GM21825 (cell line): ENCODE results near the gene NAA80.
A peak's percentile ranks its signal among the peaks of the same experiment; 100 is the strongest.

Experiments
- ATAC-seq: cut with Tn5 transposase; IDR thresholded peaks from one replicate; pipeline ENCODE4 v1.9.1; 2021; ENCODE audit warnings: mild to moderate bottlenecking, moderate library complexity; ENCODE audit not compliant: unreplicated experiment

NAA80 gene

GRCh38 chr3:50260942-50261441 lies 38.2 kb downstream of the NAA80 start:
- no peak for ATAC-seq

- peak; percentile 80 for ATAC-seq
Observed at GRCh38 chr3:50260027-50260941, 38.9 kb downstream of the NAA80 start.

- no peak for ATAC-seq
Observed at GRCh38 chr3:50259432-50260026, 39.7 kb downstream of the NAA80 start.

GRCh38 chr3:50258979-50259378 lies 40.2 kb downstream of the NAA80 start:
- ATAC-seq: no peak

GRCh38 chr3:50258029-50258680 lies 41.0 kb downstream of the NAA80 start:
- no peak for ATAC-seq

- no peak for ATAC-seq
Observed at GRCh38 chr3:50256978-50257890, 42.0 kb downstream of the NAA80 start.

GRCh38 chr3:50255251-50255615 lies 44.0 kb downstream of the NAA80 start:
- ATAC-seq: no peak

- ATAC-seq: no peak
Observed at GRCh38 chr3:50254577-50255250, 44.5 kb downstream of the NAA80 start.

- ATAC-seq: no peak
Observed at GRCh38 chr3:50251220-50251619, 48.0 kb downstream of the NAA80 start.

GRCh38 chr3:50250514-50250913 lies 48.7 kb downstream of the NAA80 start:
- no peak for ATAC-seq

GRCh38 chr3:50249457-50249856 lies 49.7 kb downstream of the NAA80 start:
- ATAC-seq: no peak

- ATAC-seq: no peak
Observed at GRCh38 chr3:50248387-50248786, 50.8 kb downstream of the NAA80 start.

GRCh38 chr3:50246517-50246954 lies 52.7 kb downstream of the NAA80 start:
- ATAC-seq: peak; percentile 34
